Ishikawa (cell line): ENCODE data around the gene GOLGA2.

Experiments used
- CEBPB ChIP-seq: IDR thresholded peaks from 2 replicates; pipeline ENCODE4 v1.6.1; 2012
- NFIC ChIP-seq: IDR thresholded peaks from 2 replicates; pipeline ENCODE4 v1.6.1; 2012

The GOLGA2 gene

GRCh38 chr9:128206916-128207910 lies 68.6 kb downstream of the GOLGA2 start:
- TF ChIP-seq CEBPB = no peak

- no peak for TF ChIP-seq NFIC
Observed at GRCh38 chr9:128206484-128206883, 69.3 kb downstream of the GOLGA2 start.
